A549 (cell line): ENCODE data around the gene GPC1. TPM values are rescaled to one million over a fixed set of nuclear protein-coding genes. Genes with fewer than 3 reads are reported as not detected.

Experiments used
- ATAC-seq, 2 experiments: fragments of 200-7000 bp in 1 of 2; fragments of >200 bp in 1 of 2; cut with Nextera tagmentation in 1 of 2; cut with Tn5 transposase in 1 of 2; 3 replicates each; pipeline versions ENCODE4 v1.8.0 to v1.9.1; 2018 to 2020; ENCODE audit warnings: mild to moderate bottlenecking in 1 of 2, moderate library complexity in 1 of 2
- CTCF ChIA-PET: fragments of 300-600 bp; sonication (Branson Sonifier 250); formaldehyde crosslinking; extraction: SDS; loops from one replicate; lab custom pipeline; 2021; ENCODE audit warnings: antibody characterized with exemption, inconsistent platforms; lab: Yijun Ruan, JAX
- POLR2A ChIA-PET: fragments of 350-600 bp; formaldehyde crosslinking; extraction: SDS; loops from one replicate; lab custom pipeline; 2021; ENCODE audit warnings: antibody characterized with exemption, inconsistent platforms; lab: Yijun Ruan, JAX
- DNase-seq, 2 experiments: peaks; one replicate each; pipeline versions ENCODE4 v3.0.0 to v3.0.0-alpha.2; 2011 to 2016; ENCODE audit warnings: low read depth in 1 of 2, low spot score in 1 of 2
- FAIRE-seq: peaks from 2 replicates; lab custom pipeline; 2011; peaks lifted over from hg19 to GRCh38; lab: Jason Lieb, UNC
- H3K27ac ChIP-seq, 2 experiments: fragments of >200 bp; sonication (Bioruptor Twin); formaldehyde crosslinking; 3 replicates each; pipeline ENCODE4 v1.5.1; 2016 to 2017
- H3K4me1 ChIP-seq: fragments of >200 bp; sonication (Bioruptor Twin); formaldehyde crosslinking; 3 replicates; pipeline ENCODE4 v1.6.1; 2016
- H3K4me2 ChIP-seq: fragments of >200 bp; sonication (Bioruptor Twin); formaldehyde crosslinking; 3 replicates; pipeline ENCODE4 v1.6.1; 2016
- H3K4me3 ChIP-seq: fragments of >200 bp; sonication (Bioruptor Twin); formaldehyde crosslinking; 3 replicates; pipeline ENCODE4 v1.5.1; 2016
- H3K9me3 ChIP-seq: fragments of >200 bp; sonication (Bioruptor Twin); formaldehyde crosslinking; 3 replicates; pipeline ENCODE4 v1.6.1; 2016
- BHLHE40 ChIP-seq: IDR thresholded peaks from 2 replicates; pipeline ENCODE4 v1.6.1; 2012; ENCODE audit warnings: low read depth, low read length, inconsistent platforms
- CBX8 ChIP-seq: fragments of 200-600 bp; sonication (generic); IDR thresholded peaks from 2 replicates; pipeline ENCODE4 v1.6.1; 2016
- CEBPB ChIP-seq, 2 experiments: fragments of >200 bp in 1 of 2; sonication (Bioruptor Twin) in 1 of 2; formaldehyde crosslinking in 1 of 2; IDR thresholded peaks; 2 replicates each; pipeline ENCODE4 v1.6.1; 2012 to 2016
- CHD2 ChIP-seq: fragments of 150-350 bp; IDR thresholded peaks from 2 replicates; pipeline ENCODE4 v1.6.1; 2014; ENCODE audit warnings: low read length; ENCODE audit not compliant: partially characterized antibody
- E2F6 ChIP-seq: IDR thresholded peaks from 2 replicates; pipeline ENCODE4 v1.6.1; 2012; ENCODE audit warnings: low read depth, borderline replicate concordance
- EHMT2 ChIP-seq: fragments of 200-600 bp; sonication (generic); IDR thresholded peaks from 2 replicates; pipeline ENCODE4 v1.6.1; 2016; ENCODE audit warnings: antibody characterized with exemption, low read depth, mild to moderate bottlenecking, moderate library complexity
- EP300 ChIP-seq, 2 experiments: fragments of >200 bp; sonication (Bioruptor Twin); formaldehyde crosslinking; IDR thresholded peaks; 2 replicates in 1 of 2; 3 replicates in 1 of 2; pipeline ENCODE4 v1.6.1; 2016 to 2017
- FOSB ChIP-seq: fragments of 250-450 bp; sonication (Bioruptor Pico); IDR thresholded peaks from 2 replicates; pipeline ENCODE4 v1.5.0; 2020; ENCODE audit warnings: mild to moderate bottlenecking, moderate library complexity
- GATA3 ChIP-seq: IDR thresholded peaks from 2 replicates; pipeline ENCODE4 v1.6.1; 2012; ENCODE audit warnings: borderline replicate concordance
- HDAC2 ChIP-seq: fragments of 200-600 bp; sonication (generic); IDR thresholded peaks from 2 replicates; pipeline ENCODE4 v1.6.1; 2016
- KDM5A ChIP-seq: fragments of 200-600 bp; sonication (generic); IDR thresholded peaks from 2 replicates; pipeline ENCODE4 v1.6.1; 2016; ENCODE audit warnings: antibody characterized with exemption, mild to moderate bottlenecking
- MAX ChIP-seq: IDR thresholded peaks from 2 replicates; pipeline ENCODE4 v1.6.1; 2012
- MAZ ChIP-seq: fragments of 150-350 bp; IDR thresholded peaks from 2 replicates; pipeline ENCODE4 v1.6.1; 2014; ENCODE audit warnings: antibody characterized with exemption, low read depth, low read length, borderline replicate concordance
- MYC ChIP-seq: IDR thresholded peaks from 2 replicates; pipeline ENCODE4 v1.6.1; 2012; ENCODE audit warnings: mild to moderate bottlenecking, inconsistent platforms, low read length, improper control_type of control experiment, borderline replicate concordance
- NFE2L2 ChIP-seq: fragments of 150-350 bp; conservative IDR thresholded peaks from 2 replicates; pipeline ENCODE4 v1.6.1; 2014; ENCODE audit warnings: low read length
- NR3C1 ChIP-seq: fragments of >200 bp; sonication (Bioruptor Twin); formaldehyde crosslinking; IDR thresholded peaks from 3 replicates; pipeline ENCODE4 v1.6.1; 2017
- PHF8 ChIP-seq: fragments of 200-600 bp; sonication (generic); IDR thresholded peaks from 2 replicates; pipeline ENCODE4 v1.6.1; 2016; ENCODE audit warnings: low read depth, mild to moderate bottlenecking, antibody characterized with exemption, moderate library complexity, borderline replicate concordance
- POLR2A ChIP-seq: IDR thresholded peaks from 2 replicates; pipeline ENCODE4 v1.6.1; 2012; ENCODE audit warnings: mild to moderate bottlenecking, low read length
- POLR2AphosphoS2 ChIP-seq: conservative IDR thresholded peaks from 2 replicates; pipeline ENCODE4 v1.6.1; 2012; ENCODE audit warnings: low read length, improper control_type of control experiment, inconsistent platforms
- RARB ChIP-seq: fragments of 250-450 bp; sonication (Bioruptor Pico); IDR thresholded peaks from 2 replicates; pipeline ENCODE4 v1.8.0; 2021; ENCODE audit warnings: mild to moderate bottlenecking, moderate library complexity
- RFX5 ChIP-seq: fragments of 450-650 bp; IDR thresholded peaks from 2 replicates; pipeline ENCODE4 v1.7.1; 2014; ENCODE audit warnings: antibody characterized with exemption, mild to moderate bottlenecking, moderate library complexity
- RNF2 ChIP-seq: fragments of 200-600 bp; sonication (generic); IDR thresholded peaks from 2 replicates; pipeline ENCODE4 v1.6.1; 2016; ENCODE audit warnings: low read depth, mild to moderate bottlenecking, antibody characterized with exemption, moderate library complexity, borderline replicate concordance
- SREBF2 ChIP-seq: fragments of 450-650 bp; IDR thresholded peaks from 2 replicates; pipeline ENCODE4 v1.6.1; 2014; ENCODE audit warnings: mild to moderate bottlenecking, moderate library complexity
- ZSCAN20 ChIP-seq: fragments of 250-450 bp; sonication (Bioruptor Pico); IDR thresholded peaks from 2 replicates; pipeline ENCODE4 v1.8.0; 2022; ENCODE audit warnings: mild to moderate bottlenecking, moderate library complexity
- WGBS: methylation state at CpG from one replicate; pipeline ENCODE4 v1.1.6; 2017; ENCODE audit errors: missing lambda C conversion rate; 5-methylcytosine and 5-hydroxymethylcytosine counted together
- polyA plus RNA-seq, 4 experiments: library from polyadenylated mRNA; depleted of rRNA in 3 of 4; stranded (reverse); fragments of >200 nt; fragmentation: RNase III in 1 of 4; extraction: RNeasy Plus Mini Kit Qiagen cat#74134 plus additional on column Dnase treatment in 1 of 4; gene quantifications; 2 replicates in 3 of 4; 3 replicates in 1 of 4; pipeline ENCODE4 v1.2.3, GENCODE V29; 2011 to 2017
- TF ChIP-seq, protein P1 (sequence below): fragments of 200-600 bp; sonication (generic); IDR thresholded peaks from 2 replicates; pipeline ENCODE4 v1.6.1; 2016; ENCODE audit warnings: antibody characterized with exemption, mild to moderate bottlenecking, moderate library complexity
- TF ChIP-seq, protein P2 (sequence below): fragments of 150-350 bp; IDR thresholded peaks from 2 replicates; pipeline ENCODE4 v1.6.1; 2014; ENCODE audit warnings: low read depth, mild to moderate bottlenecking, low read length

GPC1 gene
- polyA plus RNA-seq, 2 of the 4 experiments (the other 2 are of a cell fraction): 19.8 to 97.7 TPM

GRCh38 chr2:240423788-240424191 is 11.7 kb upstream of the GPC1 start:
- H3K4me3 ChIP-seq: no peak overlapping the region
- no peak for ATAC-seq
- POLR2A ChIA-PET: no interaction called here
- WGBS: 87% methylated on average over 12 of the region's 17 CpGs
- no peak for TF ChIP-seq CBX8
- no peak for TF ChIP-seq PHF8
- no peak for TF ChIP-seq ZSCAN20 (CRISPR knock-in tag)
- no peak for TF ChIP-seq FOSB (CRISPR knock-in tag)
- TF ChIP-seq RNF2: no peak
- no peak for TF ChIP-seq E2F6
- no peak for TF ChIP-seq RARB (CRISPR knock-in tag)
- no peak for TF ChIP-seq CEBPB (IDR thresholded peaks at IDR 0.05)
- TF ChIP-seq, all 56 proteins: peak for 0
- Histone ChIP-seq H3K9me3 (peaks cover 50% of the 10 kb centered on the region), H3K27ac (no peak overlapping the region), H3K4me1 (peaks cover 11% of the 10 kb centered on the region; the same call in 1 of the 3 replicates), H3K4me2 (no peak overlapping the region)
- CTCF ChIA-PET: interaction anchor here (0.9 to 1.3 kb wide), 2 partner anchors 36 to 179 kb away, joined by 3 read pairs; no protein-coding TSS in a partner anchor
- FAIRE-seq: no peak
- no peak for DNase-seq

DNA sequence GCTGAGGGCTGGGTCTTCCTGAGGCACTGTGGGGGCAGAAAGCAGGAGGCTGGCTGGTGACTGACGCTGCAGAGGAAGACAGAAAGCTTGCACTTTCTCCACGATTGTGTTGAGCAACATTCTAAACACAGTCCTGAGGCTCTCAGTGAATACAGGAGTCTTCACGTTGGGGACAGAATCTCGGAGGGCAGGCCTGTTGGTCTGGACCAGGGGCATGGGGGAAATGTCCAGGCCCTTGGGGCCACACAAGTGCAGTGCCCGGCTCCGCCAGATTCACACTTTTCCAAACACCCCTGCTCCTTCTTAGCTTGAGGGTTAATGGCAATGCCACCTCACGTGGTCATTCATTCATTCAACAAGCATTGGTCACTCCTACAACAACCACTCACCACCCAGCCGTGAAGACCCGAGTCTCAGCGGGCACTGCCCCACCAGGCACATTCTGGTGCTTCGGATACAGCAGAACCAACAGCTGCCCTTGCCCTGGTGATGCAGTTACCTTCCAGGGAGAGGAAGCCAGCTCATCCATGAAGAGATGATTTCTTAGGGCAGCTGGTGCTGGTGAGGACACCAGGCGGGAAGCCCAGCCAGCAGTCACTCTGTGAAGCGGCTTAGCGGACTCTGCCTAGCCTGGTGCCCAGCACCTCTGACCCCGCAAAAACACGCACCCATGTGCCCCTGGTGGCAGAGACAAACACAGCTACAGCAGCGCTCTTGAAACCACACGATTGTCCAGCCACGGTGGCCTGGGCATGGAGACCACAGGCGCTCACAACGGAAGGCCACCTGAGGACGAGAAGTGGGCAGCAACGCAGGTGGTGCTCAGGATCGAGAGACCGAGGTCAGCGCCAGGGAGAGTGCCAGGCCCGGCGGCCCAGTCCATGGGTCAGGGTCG is 10.9 kb upstream of the GPC1 start:
- Histone ChIP-seq H3K27ac (no peak overlapping the region), H3K4me3 (no peak overlapping the region), H3K4me2 (no peak overlapping the region), H3K4me1 (peaks cover 11% of the 10 kb centered on the region; the same call in 1 of the 3 replicates), H3K9me3 (peaks cover 42% of the 10 kb centered on the region)
- FAIRE-seq: no peak
- no peak for ATAC-seq
- CTCF ChIA-PET: interaction anchor here (0.8 to 1.3 kb wide), 4 partner anchors 12 to 192 kb away, joined by 3 to 5 read pairs (median 3); no protein-coding TSS in a partner anchor
- POLR2A ChIA-PET: no interaction called here
- TF ChIP-seq EHMT2 (no peak), MAZ (no peak), PHF8 (no peak), MYC (no peak), FOSB (CRISPR knock-in tag) (no peak), POLR2A (no peak), ZSCAN20 (CRISPR knock-in tag) (no peak), GATA3 (no peak), BHLHE40 (no peak), POLR2AphosphoS2 (no peak), NR3C1 (no peak), KDM5A (no peak), HDAC2 (no peak), CHD2 (no peak), EP300 (IDR thresholded peaks at IDR 0.05) (no peak), E2F6 (no peak)
- DNase-seq: no peak
- 76% methylated on average over 26 of the region's 29 CpGs for WGBS

GRCh38 chr2:240425236-240425615 is 10.2 kb upstream of the GPC1 start:
- DNase-seq (no peak), FAIRE-seq (no peak), ATAC-seq (no peak)
- Histone ChIP-seq H3K4me3 (no peak overlapping the region), H3K27ac (no peak overlapping the region), H3K9me3 (peaks cover 36% of the 10 kb centered on the region), H3K4me2 (no peak overlapping the region), H3K4me1 (peaks cover 11% of the 10 kb centered on the region; the same call in 1 of the 3 replicates)
- POLR2A ChIA-PET: no interaction called here
- CTCF ChIA-PET: interaction anchor here (0.7 to 3.8 kb wide), 3 partner anchors 11 to 193 kb away, joined by 4 to 15 read pairs (median 5); no protein-coding TSS in a partner anchor
- TF ChIP-seq CEBPB (IDR thresholded peaks at IDR 0.05) (no peak), MAX (no peak), NFE2L2 (no peak), RFX5 (no peak), MYC (no peak), SREBF2 (no peak)
- TF ChIP-seq, protein P1, sequence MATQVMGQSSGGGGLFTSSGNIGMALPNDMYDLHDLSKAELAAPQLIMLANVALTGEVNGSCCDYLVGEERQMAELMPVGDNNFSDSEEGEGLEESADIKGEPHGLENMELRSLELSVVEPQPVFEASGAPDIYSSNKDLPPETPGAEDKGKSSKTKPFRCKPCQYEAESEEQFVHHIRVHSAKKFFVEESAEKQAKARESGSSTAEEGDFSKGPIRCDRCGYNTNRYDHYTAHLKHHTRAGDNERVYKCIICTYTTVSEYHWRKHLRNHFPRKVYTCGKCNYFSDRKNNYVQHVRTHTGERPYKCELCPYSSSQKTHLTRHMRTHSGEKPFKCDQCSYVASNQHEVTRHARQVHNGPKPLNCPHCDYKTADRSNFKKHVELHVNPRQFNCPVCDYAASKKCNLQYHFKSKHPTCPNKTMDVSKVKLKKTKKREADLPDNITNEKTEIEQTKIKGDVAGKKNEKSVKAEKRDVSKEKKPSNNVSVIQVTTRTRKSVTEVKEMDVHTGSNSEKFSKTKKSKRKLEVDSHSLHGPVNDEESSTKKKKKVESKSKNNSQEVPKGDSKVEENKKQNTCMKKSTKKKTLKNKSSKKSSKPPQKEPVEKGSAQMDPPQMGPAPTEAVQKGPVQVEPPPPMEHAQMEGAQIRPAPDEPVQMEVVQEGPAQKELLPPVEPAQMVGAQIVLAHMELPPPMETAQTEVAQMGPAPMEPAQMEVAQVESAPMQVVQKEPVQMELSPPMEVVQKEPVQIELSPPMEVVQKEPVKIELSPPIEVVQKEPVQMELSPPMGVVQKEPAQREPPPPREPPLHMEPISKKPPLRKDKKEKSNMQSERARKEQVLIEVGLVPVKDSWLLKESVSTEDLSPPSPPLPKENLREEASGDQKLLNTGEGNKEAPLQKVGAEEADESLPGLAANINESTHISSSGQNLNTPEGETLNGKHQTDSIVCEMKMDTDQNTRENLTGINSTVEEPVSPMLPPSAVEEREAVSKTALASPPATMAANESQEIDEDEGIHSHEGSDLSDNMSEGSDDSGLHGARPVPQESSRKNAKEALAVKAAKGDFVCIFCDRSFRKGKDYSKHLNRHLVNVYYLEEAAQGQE: no peak
- TF ChIP-seq, protein P2, sequence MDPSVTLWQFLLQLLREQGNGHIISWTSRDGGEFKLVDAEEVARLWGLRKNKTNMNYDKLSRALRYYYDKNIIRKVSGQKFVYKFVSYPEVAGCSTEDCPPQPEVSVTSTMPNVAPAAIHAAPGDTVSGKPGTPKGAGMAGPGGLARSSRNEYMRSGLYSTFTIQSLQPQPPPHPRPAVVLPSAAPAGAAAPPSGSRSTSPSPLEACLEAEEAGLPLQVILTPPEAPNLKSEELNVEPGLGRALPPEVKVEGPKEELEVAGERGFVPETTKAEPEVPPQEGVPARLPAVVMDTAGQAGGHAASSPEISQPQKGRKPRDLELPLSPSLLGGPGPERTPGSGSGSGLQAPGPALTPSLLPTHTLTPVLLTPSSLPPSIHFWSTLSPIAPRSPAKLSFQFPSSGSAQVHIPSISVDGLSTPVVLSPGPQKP: no peak
- 90% methylated on average over 5 of the region's 6 CpGs for WGBS
